Measurements from ENCODE around the gene ENOX1. TPM values are rescaled to one million over a fixed set of nuclear protein-coding genes. Genes with fewer than 3 reads are reported as not detected.

Gene ENOX1
- total RNA-seq, 1 donor from 2014 or later = 2.0 TPM

GRCh38 chr13:43363156-43363953 lies 423.4 kb downstream of the ENOX1 start:
- Mint-ChIP-seq H3K4me1 (ENCODE audit: low read depth) (peaks cover 13% of the 10 kb centered on the region), H3K36me3 (ENCODE audit: low read depth) (no peaks in the 10 kb centered on the region), H3K4me3 (ENCODE audit: unreplicated experiment) (no peak overlapping the region), H3K27me3 (ENCODE audit: low read depth) (no peaks in the 10 kb centered on the region), H3K27ac (ENCODE audit: unreplicated experiment) (no peak overlapping the region), H3K9me3 (ENCODE audit: low read depth) (no peaks in the 10 kb centered on the region)
- DNase-seq (ENCODE audit: low spot score) = no peak
- TF ChIP-seq CTCF (IDR thresholded peaks at IDR 0.05) = no peak

- H3K4me1 Mint-ChIP-seq (ENCODE audit: low read depth) = peaks cover 6% of the 10 kb centered on the region
- no peaks in the 10 kb centered on the region for H3K27me3 Mint-ChIP-seq (ENCODE audit: low read depth)
- DNase-seq (ENCODE audit: low spot score) = no peak
- no peak overlapping the region for H3K4me3 Mint-ChIP-seq (ENCODE audit: unreplicated experiment)
- no peaks in the 10 kb centered on the region for H3K36me3 Mint-ChIP-seq (ENCODE audit: low read depth)
- no peaks in the 10 kb centered on the region for H3K9me3 Mint-ChIP-seq (ENCODE audit: low read depth)
- TF ChIP-seq CTCF (IDR thresholded peaks at IDR 0.05) = no peak
- H3K27ac Mint-ChIP-seq (ENCODE audit: unreplicated experiment) = no peak overlapping the region
Observed at GRCh38 chr13:43362556-43362955, 424.2 kb downstream of the ENOX1 start.

GRCh38 chr13:43360892-43361610 lies 425.7 kb downstream of the ENOX1 start:
- TF ChIP-seq CTCF (IDR thresholded peaks at IDR 0.05) = no peak
- H3K27ac Mint-ChIP-seq (ENCODE audit: unreplicated experiment) = no peak overlapping the region
- peaks cover 6% of the 10 kb centered on the region for H3K4me1 Mint-ChIP-seq (ENCODE audit: low read depth)
- DNase-seq (ENCODE audit: low spot score) = no peak
- H3K36me3 Mint-ChIP-seq (ENCODE audit: low read depth) = peaks cover 1% of the 10 kb centered on the region
- no peaks in the 10 kb centered on the region for H3K27me3 Mint-ChIP-seq (ENCODE audit: low read depth)
- H3K4me3 Mint-ChIP-seq (ENCODE audit: unreplicated experiment) = no peak overlapping the region
- no peaks in the 10 kb centered on the region for H3K9me3 Mint-ChIP-seq (ENCODE audit: low read depth)

GRCh38 chr13:43360171-43360570 lies 426.6 kb downstream of the ENOX1 start:
- no peaks in the 10 kb centered on the region for H3K27me3 Mint-ChIP-seq (ENCODE audit: low read depth)
- no peak overlapping the region for H3K27ac Mint-ChIP-seq (ENCODE audit: unreplicated experiment)
- peaks cover 6% of the 10 kb centered on the region for H3K4me1 Mint-ChIP-seq (ENCODE audit: low read depth)
- no peak overlapping the region for H3K4me3 Mint-ChIP-seq (ENCODE audit: unreplicated experiment)
- H3K36me3 Mint-ChIP-seq (ENCODE audit: low read depth) = peaks cover 1% of the 10 kb centered on the region
- no peak for DNase-seq (ENCODE audit: low spot score)
- no peaks in the 10 kb centered on the region for H3K9me3 Mint-ChIP-seq (ENCODE audit: low read depth)
- TF ChIP-seq CTCF (IDR thresholded peaks at IDR 0.05) = no peak

- H3K4me1 Mint-ChIP-seq (ENCODE audit: low read depth) = peaks cover 7% of the 10 kb centered on the region
- H3K36me3 Mint-ChIP-seq (ENCODE audit: low read depth) = peaks cover 1% of the 10 kb centered on the region
- TF ChIP-seq CTCF (IDR thresholded peaks at IDR 0.05) = no peak
- no peaks in the 10 kb centered on the region for H3K27me3 Mint-ChIP-seq (ENCODE audit: low read depth)
- DNase-seq (ENCODE audit: low spot score) = no peak
- H3K9me3 Mint-ChIP-seq (ENCODE audit: low read depth) = no peaks in the 10 kb centered on the region
- no peak overlapping the region for H3K4me3 Mint-ChIP-seq (ENCODE audit: unreplicated experiment)
- no peak overlapping the region for H3K27ac Mint-ChIP-seq (ENCODE audit: unreplicated experiment)
Observed at GRCh38 chr13:43359536-43359935, 427.2 kb downstream of the ENOX1 start.
